Body of pancreas (tissue), 4 donors: Measurements from ENCODE around the gene OR2G3. TPM values are rescaled to one million over a fixed set of nuclear protein-coding genes. Genes with fewer than 3 reads are reported as not detected.

Experiments
- ATAC-seq: fragments of 150-250 bp; one replicate; pipeline ENCODE4 v1.9.1; 2016
- DNase-seq, 4 donors: peaks; one replicate each; pipeline ENCODE4 v3.0.0-alpha.2; 2019
- H3K27ac ChIP-seq, 4 donors: fragments of 200-600 bp; sonication (generic); 1 replicate in 3 of 4; 2 replicates in 1 of 4; pipeline versions ENCODE4 v1.5.1 to v1.6.1; 2016 to 2019; ENCODE audit warnings: mild to moderate bottlenecking in 1 of 4, mixed read lengths in 1 of 4, moderate library complexity in 1 of 4
- H3K27me3 ChIP-seq, 2 donors: fragments of 200-600 bp; sonication (generic); one replicate each; pipeline ENCODE4 v1.6.0; 2016; ENCODE audit warnings: mild to moderate bottlenecking in 1 of 2
- H3K36me3 ChIP-seq, 2 donors: fragments of 200-600 bp; sonication (generic); replicated peaks in 1 of 2; 2 replicates each; pipeline ENCODE4 v1.5.1; 2016; ENCODE audit warnings: low read depth in 2 of 2; ENCODE audit not compliant: insufficient read depth in 1 of 2
- H3K4me1 ChIP-seq: fragments of 200-600 bp; sonication (generic); one replicate; pipeline ENCODE4 v1.6.0; 2016
- H3K4me3 ChIP-seq, 2 donors: fragments of 200-600 bp; sonication (generic); 1 replicate in 1 of 2; 2 replicates in 1 of 2; pipeline ENCODE4 v1.5.1; 2016 to 2019
- H3K9me3 ChIP-seq, 3 donors: fragments of 200-600 bp; sonication (generic); 1 replicate in 2 of 3; 2 replicates in 1 of 3; pipeline ENCODE4 v1.5.1; 2016
- POLR2A ChIP-seq, 3 donors: fragments of 450-650 bp; IDR thresholded peaks; one replicate each; pipeline ENCODE4 v1.6.1; 2016; ENCODE audit warnings: antibody characterized with exemption in 3 of 3, mild to moderate bottlenecking in 2 of 3
- WGBS, 2 donors: methylation state at CpG; one replicate each; pipeline ENCODE4 v1.1.5; 2017; 5-methylcytosine and 5-hydroxymethylcytosine counted together
- intact Hi-C: fragments of 100-400 bp; cut with DNase I; formaldehyde crosslinking; loops from one replicate; pipeline ENCODE4 v1.15.1; 2023
- total RNA-seq, 2 donors: library from RNA; depleted of rRNA; stranded (reverse); fragments of >200 nt; gene quantifications; one replicate each; pipeline ENCODE4 v1.1.0, GENCODE V29; 2016
- TF ChIP-seq, protein P1 (sequence below), 7 experiments: fragments of 450-650 bp in 4 of 7; fragments of 200-600 bp in 3 of 7; sonication (generic) in 3 of 7; IDR thresholded peaks; one replicate each; pipeline ENCODE4 v1.5.1; 2016 to 2019; ENCODE audit warnings: antibody characterized with exemption in 7 of 7

OR2G3 gene
- total RNA-seq, 2 donors from 2014 or later: not detected

- intact Hi-C loops: no loop called here
- WGBS, 2 donors: 68 to 84% methylated on average over 4 to 5 of the region's 5 CpGs
- Histone ChIP-seq H3K27ac (no peak overlapping the region), H3K4me1 (no peaks in the 10 kb centered on the region), H3K36me3 (no peaks in the 10 kb centered on the region), H3K27me3 (no peaks in the 10 kb centered on the region), H3K9me3 (no peaks in the 10 kb centered on the region), H3K4me3 (no peak overlapping the region)
- peak in 1 of 4 donors; percentile 15 for DNase-seq
- TF ChIP-seq, protein P1, sequence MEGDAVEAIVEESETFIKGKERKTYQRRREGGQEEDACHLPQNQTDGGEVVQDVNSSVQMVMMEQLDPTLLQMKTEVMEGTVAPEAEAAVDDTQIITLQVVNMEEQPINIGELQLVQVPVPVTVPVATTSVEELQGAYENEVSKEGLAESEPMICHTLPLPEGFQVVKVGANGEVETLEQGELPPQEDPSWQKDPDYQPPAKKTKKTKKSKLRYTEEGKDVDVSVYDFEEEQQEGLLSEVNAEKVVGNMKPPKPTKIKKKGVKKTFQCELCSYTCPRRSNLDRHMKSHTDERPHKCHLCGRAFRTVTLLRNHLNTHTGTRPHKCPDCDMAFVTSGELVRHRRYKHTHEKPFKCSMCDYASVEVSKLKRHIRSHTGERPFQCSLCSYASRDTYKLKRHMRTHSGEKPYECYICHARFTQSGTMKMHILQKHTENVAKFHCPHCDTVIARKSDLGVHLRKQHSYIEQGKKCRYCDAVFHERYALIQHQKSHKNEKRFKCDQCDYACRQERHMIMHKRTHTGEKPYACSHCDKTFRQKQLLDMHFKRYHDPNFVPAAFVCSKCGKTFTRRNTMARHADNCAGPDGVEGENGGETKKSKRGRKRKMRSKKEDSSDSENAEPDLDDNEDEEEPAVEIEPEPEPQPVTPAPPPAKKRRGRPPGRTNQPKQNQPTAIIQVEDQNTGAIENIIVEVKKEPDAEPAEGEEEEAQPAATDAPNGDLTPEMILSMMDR (IDR thresholded peaks at IDR 0.05): no peak
- TF ChIP-seq POLR2A (IDR thresholded peaks at IDR 0.05): no peak
- ATAC-seq: no peak
Measured at GRCh38 chr1:247614625-247615024, 9.2 kb downstream of the OR2G3 start.

DNA sequence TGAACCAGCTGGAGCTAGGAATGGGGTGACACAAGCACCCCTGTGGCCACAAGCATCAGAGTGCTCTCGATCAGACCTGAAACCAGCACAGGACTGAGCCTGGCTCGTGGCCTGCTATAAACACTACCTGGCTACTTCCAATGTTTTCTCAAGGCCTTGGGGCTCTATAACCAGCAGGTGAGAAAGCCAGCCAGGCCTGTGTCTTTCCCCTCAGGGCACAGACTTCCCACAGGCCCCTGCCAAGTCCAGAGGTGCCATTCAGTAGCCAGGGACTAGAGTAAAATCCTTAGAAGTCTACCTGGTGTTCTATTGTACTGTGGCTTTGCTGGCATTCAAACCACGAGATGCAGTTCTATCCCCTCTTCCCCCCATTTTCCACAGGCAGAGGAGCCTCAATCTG lies 22.6 kb downstream of the OR2G3 start:
- Histone ChIP-seq H3K4me1 (no peaks in the 10 kb centered on the region), H3K27ac (no peak overlapping the region), H3K27me3 (no peaks in the 10 kb centered on the region), H3K4me3 (no peak overlapping the region), H3K9me3 (no peaks in the 10 kb centered on the region), H3K36me3 (no peaks in the 10 kb centered on the region)
- intact Hi-C loops: no loop called here
- no peak for ATAC-seq
- DNase-seq: no peak
- TF ChIP-seq, protein P1 (IDR thresholded peaks at IDR 0.05): no peak
- no peak for TF ChIP-seq POLR2A (IDR thresholded peaks at IDR 0.05)
- WGBS, 2 donors: 28 to 65% methylated on average over 2 to 3 of the region's 3 CpGs

DNA sequence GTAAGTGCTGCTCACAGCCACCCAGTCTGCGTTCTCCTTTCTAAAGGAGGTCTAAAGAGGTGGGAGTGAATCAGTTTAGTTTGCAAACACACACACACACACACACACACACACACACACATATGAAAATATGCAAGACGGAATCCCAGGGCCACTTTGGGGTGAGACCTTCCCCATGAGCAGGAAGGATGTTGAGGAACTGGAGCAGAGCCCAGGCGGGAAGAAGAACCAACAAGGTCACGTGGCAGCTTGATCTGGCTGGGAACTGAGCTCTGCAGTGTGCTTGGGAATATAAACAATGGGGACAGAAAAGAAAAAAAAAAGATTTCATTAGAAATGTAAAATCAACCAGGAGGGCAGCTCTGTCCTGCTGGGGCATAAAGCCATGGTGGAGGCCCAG lies 32.6 kb downstream of the OR2G3 start:
- H3K27ac ChIP-seq: no peak overlapping the region
- ATAC-seq (no peak), DNase-seq (no peak)
- H3K36me3 ChIP-seq: no peaks in the 10 kb centered on the region
- TF ChIP-seq POLR2A (IDR thresholded peaks at IDR 0.05): no peak
- TF ChIP-seq, protein P1 (IDR thresholded peaks at IDR 0.05): no peak
- H3K4me1 ChIP-seq: no peaks in the 10 kb centered on the region
- 52 to 53% methylated on average over 4 of the region's 4 CpGs for WGBS, 2 donors
- intact Hi-C loops: no loop called here
- no peaks in the 10 kb centered on the region for H3K9me3 ChIP-seq
- H3K4me3 ChIP-seq: no peak overlapping the region
- no peaks in the 10 kb centered on the region for H3K27me3 ChIP-seq

DNA sequence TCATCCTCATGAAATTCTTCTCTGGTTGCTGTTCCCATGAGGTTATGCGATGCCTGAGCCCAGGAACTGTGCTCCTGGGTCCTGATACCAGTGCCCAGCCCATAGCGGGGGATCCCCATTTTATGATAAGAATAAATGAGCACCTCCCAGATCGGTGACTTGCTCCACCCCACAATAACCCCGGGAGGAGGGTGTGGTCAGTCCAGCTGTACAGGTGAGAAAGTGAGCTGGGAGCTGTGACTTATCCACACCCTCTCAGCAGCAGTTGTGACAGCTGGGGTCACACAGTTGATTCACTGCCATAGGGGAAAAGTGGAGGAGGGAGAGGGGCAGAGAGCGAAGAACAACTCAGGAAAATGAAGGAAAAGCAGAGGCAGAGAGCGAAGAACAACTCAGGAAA lies 33.4 kb downstream of the OR2G3 start:
- no peak overlapping the region for H3K27ac ChIP-seq
- no peaks in the 10 kb centered on the region for H3K27me3 ChIP-seq
- intact Hi-C loops: no loop called here
- H3K4me3 ChIP-seq: no peak overlapping the region
- H3K4me1 ChIP-seq: no peaks in the 10 kb centered on the region
- no peak for DNase-seq
- TF ChIP-seq POLR2A (IDR thresholded peaks at IDR 0.05): no peak
- TF ChIP-seq, protein P1 (IDR thresholded peaks at IDR 0.05): no peak
- H3K36me3 ChIP-seq: no peaks in the 10 kb centered on the region
- H3K9me3 ChIP-seq: no peaks in the 10 kb centered on the region
- 57 to 76% methylated on average over 6 of the region's 6 CpGs for WGBS, 2 donors
- ATAC-seq: no peak

GRCh38 chr1:247639381-247639981 lies 34.1 kb downstream of the OR2G3 start:
- ATAC-seq (peak; percentile 96), DNase-seq (peak; percentile 77 to 83 (median 78))
- Histone ChIP-seq H3K4me1 (no peaks in the 10 kb centered on the region), H3K27ac (no peak overlapping the region), H3K36me3 (no peaks in the 10 kb centered on the region), H3K4me3 (no peak overlapping the region), H3K27me3 (no peaks in the 10 kb centered on the region), H3K9me3 (no peaks in the 10 kb centered on the region)
- TF ChIP-seq, protein P1 (IDR thresholded peaks at IDR 0.05): no peak
- TF ChIP-seq POLR2A (IDR thresholded peaks at IDR 0.05): peak in 2 of 3 donors; percentile 35 to 38
- intact Hi-C loops: no loop called here
- 9 to 23% methylated on average over 14 to 48 of the region's 55 CpGs for WGBS, 2 donors
